GM15510 (cell line): Measurements from ENCODE around the gene NTNG1.

Source experiments
- POLR2A ChIP-seq: IDR thresholded peaks from 3 replicates; pipeline ENCODE4 v1.6.1; 2011; ENCODE audit warnings: borderline replicate concordance; ENCODE audit not compliant: insufficient read length; ENCODE audit errors: extremely low read depth

NTNG1 gene

DNA sequence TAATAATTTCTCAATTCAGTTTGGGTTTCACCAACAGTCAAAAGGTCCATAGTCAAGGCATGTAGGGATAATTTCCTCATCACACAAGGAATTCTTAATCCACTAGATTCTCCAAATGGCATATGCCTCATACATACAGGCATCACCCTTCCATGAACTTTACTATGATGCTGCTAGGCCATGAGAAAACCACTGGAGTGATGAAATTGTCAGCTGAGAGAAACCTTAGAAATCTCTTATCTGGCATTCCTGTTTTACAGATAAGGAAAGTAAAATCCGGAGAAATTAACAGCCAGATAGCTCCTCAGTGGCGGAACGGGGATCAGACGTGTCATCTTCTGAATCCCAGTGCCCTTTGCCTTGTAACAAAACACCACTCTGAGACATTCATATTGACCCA, 274.4 kb downstream of the NTNG1 start:
- no peak for TF ChIP-seq POLR2A

DNA sequence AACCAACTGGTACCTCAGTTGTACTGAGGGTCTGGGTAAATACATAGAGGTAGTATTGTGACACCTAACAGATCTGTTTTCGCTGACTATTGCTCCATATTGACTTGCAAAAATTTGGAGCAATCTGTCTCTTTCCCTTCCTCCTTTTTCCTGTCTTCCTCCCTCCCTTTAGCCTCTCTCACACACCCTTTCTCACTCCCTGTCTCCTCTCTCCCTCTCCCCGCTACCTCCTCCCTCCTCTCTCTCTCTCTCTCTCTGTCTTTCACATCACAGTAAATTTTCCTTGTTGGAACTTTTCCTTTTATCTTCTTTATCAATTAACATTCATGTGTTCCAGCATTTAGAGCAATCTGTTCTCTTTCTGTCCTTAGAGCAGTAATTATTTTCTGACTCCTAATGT, 278.2 kb downstream of the NTNG1 start:
- no peak for TF ChIP-seq POLR2A

DNA sequence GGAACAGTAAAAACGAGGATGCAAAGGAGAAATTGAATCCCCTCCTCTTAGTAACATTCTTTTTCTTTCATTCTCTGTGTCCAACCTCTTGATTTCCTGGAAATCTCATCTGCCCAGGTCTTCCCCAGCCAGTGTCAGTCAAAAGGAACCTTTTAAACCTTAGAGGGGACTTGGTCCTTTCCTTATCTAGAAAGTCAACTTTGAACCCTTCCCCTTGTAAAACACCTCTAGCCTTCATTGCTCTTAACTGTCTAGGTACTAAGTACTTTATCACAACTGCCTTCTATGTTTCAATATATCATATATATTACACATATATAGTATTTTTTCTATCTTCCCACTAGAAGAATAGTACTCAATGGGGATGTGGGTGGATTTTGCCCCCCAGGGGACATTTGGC, 282.1 kb downstream of the NTNG1 start:
- no peak for TF ChIP-seq POLR2A

DNA sequence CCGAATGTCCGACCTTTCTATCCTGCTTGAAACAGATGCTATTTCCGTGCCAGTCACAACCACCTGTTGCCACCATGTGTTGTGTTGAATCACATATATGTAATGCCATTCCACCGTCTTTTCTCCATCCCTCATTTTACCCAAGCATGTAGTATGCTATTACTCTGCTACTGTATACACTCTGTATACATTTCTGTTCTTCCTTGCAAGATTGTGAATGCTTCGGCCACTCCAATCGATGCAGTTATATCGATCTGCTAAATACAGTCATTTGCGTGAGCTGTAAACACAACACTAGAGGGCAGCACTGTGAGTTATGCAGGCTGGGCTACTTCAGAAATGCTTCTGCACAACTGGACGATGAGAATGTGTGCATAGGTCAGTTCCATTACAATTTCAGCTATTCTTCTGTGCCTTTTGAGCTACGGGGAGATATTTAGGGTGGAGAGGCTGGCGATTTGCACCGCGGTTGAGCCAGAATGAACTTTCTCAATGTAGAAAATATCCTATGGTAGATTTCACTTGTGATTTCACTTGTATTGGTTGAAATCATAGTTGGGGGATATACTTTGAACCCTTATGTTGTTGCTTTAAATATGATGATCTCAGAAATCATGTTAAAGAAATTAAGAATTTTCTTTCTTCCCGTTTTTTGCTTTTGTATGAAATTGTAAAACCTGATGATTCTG, 289.8 kb downstream of the NTNG1 start:
- TF ChIP-seq POLR2A: no peak

DNA sequence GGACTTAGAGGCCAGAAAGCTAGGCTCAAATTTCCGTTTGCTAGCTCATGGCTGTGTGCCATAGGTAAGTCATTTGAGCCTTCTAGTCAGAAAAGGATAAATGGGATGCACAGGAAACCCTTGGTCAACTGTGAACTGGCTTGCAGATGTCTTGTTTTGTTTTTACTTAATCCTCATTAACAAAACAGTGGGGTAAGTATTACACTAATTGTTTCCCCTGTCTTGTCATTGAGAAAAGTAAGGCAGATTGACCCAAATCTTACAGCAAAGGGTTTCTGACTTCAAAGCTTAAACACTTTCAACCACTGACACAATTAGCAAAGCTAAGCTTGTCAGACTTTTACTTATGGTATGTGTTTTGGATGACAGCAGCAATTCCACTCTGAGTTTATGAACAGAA, 291.3 kb downstream of the NTNG1 start:
- TF ChIP-seq POLR2A: no peak

DNA sequence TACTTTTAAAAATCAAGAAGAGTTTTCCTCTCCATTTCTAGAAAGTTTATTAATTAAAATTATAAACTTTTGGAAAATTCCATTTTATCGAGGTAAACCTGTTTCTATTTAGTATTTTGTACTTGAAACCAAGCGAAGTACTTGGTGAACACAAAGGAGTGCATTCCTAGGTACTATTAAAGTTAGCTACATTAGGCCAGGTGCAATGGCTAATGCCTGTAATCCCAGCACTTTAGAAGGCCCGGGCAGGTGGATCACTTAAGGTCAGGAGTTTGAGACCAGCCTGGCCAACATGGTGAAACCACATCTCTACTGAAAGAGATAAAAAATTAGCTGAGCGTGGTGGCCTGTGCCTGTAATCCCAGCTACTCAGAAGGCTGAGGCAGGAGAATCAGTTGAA, 292.2 kb downstream of the NTNG1 start:
- no peak for TF ChIP-seq POLR2A

DNA sequence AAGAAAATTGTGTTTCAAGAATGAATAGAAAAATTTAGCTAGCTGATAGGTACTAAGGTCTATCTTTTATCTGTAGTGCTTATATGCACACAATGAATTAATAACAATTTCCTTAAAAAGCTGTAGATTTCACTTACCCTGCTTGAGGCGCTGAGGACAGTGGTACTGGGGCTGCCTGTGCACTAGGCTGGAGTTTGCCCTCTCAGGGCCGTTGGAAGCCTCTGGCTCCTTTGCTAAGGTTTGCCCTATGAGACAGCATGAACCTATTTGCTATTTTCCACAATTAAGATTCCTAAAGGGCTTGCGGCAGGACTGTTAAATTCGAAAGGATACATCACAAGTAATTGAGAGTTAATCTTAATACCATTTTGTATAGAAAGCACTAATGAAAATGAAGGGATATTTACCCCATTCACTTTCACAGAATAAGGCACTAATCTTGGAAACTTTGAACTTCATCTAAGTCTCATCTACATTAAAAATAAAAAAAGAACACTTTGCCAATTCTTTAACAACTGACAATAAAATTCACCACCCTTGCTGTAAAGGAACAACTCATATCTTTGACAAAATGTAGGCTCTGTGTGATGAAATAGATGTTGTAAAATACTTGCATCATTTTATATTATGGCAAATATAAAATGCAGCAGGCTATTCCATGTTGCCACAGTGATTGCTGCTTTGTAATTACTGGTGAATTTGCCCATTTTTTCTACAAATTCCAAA, 293.0 kb downstream of the NTNG1 start:
- TF ChIP-seq POLR2A: no peak

DNA sequence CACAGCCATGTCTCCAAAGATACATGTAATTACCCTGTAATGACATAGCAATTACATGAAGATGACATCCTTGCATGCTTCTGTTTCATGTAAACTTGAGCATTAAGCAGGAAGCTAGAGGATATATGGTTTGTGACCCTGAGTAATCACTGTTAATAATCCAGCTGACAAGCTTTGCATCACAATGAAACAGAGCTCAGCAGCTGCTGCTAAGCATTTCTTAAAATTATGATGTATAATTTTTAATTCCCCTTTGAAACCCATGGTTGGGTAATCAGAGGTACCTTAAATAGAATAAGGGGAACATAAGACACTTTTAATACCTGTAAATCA, 293.5 kb downstream of the NTNG1 start:
- no peak for TF ChIP-seq POLR2A

DNA sequence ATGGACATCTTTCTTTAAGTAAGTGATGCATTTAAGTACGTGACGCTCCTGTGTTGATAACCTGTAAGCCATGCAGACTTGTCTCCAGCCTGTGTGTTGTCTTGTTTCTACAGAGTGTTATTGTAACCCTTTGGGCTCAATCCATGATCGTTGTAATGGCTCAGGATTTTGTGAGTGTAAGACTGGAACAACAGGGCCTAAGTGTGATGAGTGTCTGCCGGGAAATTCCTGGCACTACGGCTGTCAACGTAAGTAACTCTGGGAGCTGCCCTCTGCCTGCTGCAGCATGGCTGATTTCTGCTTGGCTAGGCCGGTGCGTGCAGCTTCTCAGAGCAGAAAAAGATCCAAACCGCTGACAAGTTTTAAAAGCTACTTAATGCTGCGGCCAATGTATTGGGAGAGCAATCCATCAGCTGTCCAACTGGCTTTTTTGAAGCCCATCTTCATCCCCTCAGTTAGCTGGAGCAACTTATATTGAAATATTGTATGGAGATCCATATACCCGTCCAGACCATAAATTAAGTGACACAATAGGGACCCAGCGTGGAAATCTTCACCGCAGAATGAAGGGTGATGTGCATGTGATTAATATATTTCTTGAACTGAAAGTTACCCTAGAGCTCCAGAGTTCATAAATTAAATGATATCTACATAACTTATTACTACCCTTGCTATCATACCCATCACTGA, 295.9 kb downstream of the NTNG1 start:
- TF ChIP-seq POLR2A: no peak

DNA sequence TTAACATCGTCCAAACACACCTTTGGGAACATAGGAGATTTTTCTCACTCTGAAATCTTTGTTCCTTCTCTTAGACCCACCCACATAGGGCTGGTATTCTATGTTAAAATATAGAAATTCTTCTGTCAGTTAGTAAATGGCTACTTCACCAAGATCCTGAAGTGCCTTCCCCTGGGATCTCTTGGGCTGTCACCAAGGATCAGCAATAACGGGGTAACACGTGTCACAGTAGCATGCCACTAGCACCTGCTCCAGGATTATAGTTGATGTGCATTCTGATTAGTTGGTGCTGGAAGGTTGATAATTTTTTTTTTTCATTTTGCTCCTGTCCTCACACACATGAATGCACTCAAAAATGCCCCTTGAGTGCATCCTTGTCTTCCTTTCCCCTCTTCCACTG, 298.7 kb downstream of the NTNG1 start:
- TF ChIP-seq POLR2A: no peak

DNA sequence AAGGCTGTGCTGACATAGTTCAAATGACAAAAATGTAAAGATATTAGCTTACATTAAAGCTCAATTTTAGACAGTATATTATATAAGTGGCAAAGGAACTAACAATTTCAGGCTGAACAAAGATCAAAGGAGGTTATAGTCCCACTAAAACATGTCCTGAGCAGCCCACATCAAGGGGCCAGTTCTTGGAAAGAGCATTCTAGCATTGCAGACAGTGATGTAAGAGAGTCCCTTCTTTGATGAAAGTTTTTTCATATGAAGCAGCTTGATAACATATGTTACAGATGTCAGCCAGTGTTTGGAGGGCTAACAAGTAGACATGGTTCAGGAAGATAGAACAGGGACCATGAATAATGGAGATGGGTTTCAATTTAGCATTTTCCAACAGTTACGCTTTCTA, 301.7 kb downstream of the NTNG1 start:
- TF ChIP-seq POLR2A: no peak

DNA sequence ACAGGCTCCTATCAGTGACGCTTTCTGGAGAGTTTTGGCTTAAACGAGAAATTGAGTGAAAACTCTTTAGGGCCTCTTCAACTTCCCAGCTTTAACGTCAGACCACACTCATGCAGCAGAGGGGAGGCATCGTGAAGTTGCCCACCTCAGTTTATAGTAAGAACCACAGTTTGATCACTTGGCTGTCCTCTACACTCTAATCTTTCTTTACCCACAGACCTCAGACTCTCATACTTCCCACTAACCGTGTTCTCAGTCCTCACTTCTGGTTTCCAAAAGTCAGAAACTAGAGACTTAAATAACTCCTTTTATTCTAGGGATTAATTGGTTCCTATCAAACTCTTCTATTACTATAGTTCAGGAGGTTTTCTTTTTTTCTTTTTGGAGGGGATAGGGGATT, 302.2 kb downstream of the NTNG1 start:
- TF ChIP-seq POLR2A: no peak

DNA sequence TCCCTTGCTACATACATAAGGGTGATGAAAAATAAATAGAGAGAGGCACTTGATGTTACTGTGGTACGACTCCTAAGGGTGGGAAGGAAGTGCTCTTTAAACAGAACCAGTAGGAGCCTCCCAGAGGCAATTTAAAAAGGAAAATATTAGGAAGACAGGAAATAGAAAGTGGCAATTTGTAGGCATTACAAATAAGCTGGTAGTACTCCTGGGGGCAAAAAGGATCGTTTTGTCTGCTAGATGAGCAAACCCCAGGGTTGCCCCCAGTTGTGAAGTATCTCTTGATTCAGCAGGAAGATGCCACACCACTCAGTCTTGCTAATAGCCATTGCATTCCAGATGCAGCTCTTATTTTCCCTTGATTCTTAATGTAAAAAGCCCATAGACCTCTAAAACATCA, 303.0 kb downstream of the NTNG1 start:
- no peak for TF ChIP-seq POLR2A

DNA sequence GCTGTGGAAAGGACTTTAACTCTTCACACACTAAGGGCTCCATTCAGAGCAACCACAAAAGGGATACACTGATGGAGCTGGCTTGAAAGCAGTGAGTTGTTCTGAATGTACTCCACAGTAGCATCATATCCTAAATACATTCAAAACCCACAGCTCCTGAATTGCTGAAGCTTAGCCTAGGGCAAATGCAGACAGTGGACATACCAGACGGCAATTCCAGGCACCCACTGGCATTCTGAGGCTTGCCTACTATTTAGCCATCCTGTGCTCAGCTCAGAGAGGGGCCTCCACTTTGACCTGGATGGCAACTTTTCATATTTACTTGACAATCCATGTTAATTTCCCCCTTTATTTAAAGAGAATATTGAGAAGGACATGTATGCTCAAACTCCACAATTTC, 303.5 kb downstream of the NTNG1 start:
- no peak for TF ChIP-seq POLR2A

DNA sequence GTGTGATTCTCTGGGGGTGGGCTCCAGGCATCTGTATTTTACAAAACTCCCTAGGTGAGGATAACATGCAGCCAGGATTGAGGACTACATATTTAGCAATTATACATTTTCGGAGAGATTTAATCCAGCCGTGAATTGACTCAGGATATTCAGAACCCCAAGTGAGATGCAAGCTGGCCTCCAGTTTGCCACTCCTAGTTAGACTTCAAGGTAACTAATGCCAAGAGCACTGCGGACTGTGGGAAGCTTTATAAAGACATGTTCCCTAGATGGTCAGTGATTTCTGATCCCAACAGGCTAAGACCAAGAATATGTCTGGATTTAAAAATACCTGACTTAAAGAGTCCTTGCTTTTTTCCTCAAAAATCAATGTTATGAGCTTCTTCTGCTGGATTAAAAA, 308.5 kb downstream of the NTNG1 start:
- TF ChIP-seq POLR2A: no peak
